NCI-H345 treated with DMSO at 0.1 percent for 48 hours (cell line): ENCODE results near the gene USP37.

Experiments
- DNase-seq: peaks from one replicate; lab custom pipeline; 2025; ENCODE audit not compliant: unreplicated experiment; lab: John Stamatoyannopoulos, UW

Gene USP37

DNA sequence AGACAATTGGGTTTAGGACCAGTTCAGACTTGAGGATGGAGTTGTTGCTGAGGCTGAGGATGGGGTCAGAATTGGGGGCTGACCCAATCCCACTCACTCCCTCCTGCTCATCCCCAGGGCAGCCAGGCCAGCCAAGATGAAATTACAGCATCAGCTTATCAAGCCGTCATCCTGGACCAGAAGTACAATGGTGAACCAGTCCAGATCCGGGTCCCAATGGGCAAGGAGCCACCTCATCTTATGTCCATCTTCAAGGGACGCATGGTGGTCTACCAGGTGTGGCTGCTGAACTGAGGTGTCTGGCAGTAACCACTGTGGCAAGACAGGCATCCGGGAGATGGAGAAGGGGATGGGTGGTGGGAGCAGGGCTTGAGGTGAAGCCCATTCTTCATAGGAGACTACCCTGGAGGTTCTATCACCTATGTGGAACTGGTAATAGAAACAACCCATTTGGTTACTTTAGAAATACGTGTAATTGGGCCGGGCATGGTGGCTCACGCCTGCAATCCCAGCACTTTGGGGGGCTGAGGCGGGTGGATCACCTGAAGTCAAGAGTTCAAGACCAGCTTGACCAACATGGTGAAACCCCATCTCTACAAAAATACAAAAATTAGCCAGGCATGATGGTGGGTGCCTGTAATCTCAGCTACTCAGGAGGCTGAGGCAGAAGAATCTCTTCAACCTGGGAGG lies 135.3 kb downstream of the USP37 start:
- DNase-seq, result no peak

DNA sequence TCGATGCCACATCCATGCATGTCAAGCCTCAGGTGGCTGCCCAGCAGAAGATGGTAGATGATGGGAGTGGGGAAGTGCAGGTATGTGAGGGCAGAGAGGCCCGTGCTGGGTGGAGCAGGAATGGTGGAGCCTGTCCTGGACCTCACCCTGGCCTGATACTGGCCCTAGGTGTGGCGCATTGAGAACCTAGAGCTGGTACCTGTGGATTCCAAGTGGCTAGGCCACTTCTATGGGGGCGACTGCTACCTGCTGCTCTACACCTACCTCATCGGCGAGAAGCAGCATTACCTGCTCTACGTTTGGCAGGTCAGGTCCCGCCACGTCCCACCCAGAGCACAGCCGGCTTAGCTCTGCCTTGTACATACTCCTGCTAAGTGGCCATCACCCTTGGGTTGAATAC lies 136.3 kb downstream of the USP37 start:
- no peak for DNase-seq

DNA sequence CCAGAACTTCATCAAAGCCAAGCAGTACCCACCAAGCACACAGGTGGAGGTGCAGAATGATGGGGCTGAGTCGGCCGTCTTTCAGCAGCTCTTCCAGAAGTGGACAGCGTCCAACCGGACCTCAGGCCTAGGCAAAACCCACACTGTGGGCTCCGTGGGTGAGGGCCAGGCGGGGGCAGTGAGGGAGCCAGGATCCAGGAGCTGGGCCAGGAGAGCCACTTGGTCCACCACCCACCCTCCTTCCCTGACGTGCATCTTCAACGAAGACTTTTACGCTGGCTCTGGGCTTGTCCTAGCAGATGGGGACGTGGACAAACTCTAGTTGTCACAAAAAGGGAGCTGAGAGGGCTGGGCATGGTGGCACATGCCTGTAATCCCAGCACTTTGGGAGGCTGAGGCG lies 137.4 kb downstream of the USP37 start:
- DNase-seq, result no peak

DNA sequence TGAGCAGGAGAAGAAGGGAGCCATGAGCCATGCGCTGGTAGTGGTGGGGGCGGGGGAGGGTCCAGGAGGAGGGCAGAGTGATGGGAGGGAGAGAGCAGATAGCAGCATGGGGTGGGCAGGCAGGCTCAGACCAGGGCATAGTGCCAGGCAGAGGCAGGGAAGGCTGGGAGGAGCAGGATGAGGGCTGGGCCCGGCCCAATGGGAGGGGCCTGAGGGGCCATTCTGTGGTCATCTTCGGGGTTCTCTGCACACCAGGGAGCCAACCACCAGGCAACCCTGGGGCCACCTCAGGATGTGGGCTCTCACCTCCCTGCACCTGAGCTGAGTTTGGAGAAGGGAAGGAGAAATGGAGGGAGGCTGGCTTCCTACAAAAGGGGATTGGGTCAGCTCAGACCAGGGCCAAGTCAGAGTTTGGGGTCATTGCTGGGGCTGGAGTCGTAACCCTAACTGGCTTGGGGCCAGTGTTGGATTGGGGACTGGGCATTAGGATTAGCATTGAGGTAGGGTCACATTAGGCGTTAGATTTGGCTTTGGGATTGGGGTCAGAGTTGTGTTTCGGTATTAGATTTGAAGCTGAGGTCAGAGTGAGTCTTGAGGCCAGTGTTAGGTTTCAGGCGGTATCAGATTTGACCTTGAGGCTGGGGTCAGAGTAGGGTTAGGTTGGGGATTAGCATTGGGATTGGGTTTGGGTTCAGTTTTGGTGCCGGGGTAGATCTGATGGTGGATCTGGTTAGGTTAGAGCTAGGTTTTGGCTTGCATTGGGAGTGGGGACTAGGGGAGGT lies 138.0 kb downstream of the USP37 start:
- DNase-seq, result no peak

DNA sequence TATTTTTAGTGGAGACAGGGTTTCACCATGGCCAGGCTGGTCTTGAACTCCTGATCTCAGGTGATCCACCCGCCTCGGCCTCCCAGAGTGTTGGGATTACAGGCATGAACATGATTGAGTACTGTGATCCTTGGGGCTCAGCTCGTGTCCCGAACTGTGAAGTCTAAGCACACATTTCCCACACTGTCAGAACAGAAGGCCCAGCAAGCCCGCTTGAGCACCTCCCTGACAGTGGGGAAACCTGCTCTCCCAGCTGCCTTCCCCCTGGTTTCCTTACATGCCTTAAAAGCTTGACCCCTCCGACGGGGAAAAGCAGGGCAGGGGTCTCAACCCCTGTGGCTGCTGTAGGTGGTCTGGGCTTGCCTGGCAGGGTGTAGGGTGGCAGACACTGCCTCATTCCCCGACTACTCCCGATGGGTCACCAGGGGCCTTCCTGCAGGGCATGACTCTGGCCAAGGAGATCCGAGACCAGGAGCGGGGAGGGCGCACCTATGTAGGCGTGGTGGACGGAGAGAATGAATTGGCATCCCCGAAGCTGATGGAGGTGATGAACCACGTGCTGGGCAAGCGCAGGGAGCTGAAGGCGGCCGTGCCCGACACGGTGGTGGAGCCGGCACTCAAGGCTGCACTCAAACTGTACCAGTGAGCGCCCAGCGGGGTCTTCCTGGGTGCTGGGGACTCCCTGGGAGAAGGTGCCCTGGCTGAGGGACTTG lies 139.1 kb downstream of the USP37 start:
- no peak for DNase-seq

DNA sequence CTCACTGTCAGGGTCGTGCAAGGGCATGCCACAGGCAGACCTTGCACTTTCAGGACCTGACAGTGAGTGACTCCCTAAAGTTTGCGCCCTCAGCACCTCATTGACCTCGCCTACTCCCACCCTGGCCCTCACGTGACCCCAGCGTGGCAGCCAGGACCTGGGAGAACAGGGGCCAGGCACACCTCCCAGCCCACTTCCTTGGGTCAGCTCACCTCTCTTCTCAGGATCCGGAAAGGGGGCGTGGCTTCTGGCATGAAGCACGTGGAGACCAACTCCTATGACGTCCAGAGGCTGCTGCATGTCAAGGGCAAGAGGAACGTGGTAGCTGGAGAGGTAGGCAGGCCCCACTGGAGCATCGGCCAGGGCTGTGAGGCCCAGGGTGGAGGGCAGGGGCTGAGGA lies 140.4 kb downstream of the USP37 start:
- DNase-seq, result no peak

DNA sequence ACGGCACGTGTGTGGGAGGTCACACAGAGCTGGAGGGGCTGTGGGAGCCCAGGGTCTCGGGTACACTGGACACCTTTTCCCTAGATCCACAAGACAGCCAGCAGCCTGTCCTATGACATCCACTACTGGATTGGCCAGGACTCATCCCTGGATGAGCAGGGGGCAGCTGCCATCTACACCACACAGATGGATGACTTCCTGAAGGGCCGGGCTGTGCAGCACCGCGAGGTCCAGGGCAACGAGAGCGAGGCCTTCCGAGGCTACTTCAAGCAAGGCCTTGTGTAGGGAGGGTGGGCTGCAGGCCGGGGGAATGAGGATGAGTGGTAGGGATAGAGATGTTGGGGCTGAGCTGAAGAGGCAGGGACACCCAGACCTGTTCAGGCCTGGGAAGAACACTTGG lies 142.6 kb downstream of the USP37 start:
- DNase-seq, result no peak

DNA sequence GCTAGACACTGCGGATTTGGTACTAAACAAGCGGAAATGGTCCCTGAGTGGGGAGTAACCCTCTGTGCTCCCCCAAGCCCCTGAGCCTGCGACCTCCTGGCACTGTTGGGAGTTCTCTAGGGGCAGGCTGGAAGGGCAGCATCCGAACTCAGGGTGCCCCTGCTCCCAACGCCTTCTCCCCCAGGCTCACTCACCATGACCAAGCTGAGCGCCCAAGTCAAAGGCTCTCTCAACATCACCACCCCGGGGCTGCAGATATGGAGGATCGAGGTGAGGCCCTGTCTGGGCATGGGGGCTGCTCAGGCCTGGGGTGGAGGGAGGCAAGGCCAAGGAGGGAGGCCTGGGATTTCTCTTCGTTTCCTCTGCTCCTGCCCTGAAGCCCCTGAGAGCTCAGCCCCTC lies 144.6 kb downstream of the USP37 start:
- DNase-seq, result no peak

DNA sequence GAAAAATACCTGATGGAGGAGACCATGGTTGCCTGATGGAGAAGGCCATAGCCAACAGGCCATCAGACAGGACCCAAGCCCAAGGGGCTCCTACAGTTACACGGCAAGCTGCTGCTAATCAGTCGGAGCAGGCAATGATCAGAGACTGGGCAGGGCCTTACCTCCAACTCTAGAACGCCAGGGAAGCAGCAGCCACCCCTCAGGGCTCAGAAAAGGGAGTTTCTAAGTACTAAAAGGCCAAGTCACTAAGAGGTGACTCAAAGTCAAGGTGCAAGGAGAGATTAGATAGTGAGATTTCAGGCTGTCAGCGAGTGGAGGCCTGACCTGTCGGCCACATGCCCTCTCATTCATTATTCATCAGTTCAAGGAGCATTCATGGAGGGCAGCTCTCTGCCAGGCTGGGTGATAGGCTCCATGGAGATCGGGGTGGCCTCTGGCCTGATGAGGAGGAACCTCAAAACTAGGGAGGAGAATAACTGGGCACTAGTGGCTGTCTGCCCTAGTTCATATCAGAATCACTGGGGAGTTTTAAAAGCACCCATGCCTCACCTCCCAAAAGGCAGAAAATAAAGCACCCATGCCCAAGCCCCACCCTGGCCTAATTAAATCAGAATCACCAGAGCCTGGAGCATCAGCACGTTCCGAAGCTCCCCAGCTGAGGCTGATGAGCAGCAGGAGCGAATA lies 145.6 kb downstream of the USP37 start:
- DNase-seq, result no peak

DNA sequence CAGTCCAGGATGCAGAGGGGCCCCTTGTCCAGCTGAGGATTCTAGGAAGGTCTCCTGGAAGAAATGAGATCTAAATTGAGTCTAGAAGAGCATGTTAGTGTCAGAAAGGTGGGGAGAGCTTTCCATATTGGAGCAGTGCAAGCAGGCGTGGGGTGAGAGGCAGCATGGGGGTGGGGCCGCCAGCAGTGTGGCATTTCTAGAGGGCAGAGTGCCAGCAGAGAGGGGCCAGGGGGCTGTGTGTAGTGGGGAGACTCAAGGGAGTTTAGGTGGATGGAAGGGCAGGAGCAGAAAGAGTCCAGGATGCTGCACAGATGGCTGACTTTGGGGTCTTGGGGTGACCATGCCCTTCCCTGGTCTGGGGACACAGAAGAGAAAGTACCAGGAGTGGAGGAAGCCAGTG lies 147.1 kb downstream of the USP37 start:
- DNase-seq, result no peak

DNA sequence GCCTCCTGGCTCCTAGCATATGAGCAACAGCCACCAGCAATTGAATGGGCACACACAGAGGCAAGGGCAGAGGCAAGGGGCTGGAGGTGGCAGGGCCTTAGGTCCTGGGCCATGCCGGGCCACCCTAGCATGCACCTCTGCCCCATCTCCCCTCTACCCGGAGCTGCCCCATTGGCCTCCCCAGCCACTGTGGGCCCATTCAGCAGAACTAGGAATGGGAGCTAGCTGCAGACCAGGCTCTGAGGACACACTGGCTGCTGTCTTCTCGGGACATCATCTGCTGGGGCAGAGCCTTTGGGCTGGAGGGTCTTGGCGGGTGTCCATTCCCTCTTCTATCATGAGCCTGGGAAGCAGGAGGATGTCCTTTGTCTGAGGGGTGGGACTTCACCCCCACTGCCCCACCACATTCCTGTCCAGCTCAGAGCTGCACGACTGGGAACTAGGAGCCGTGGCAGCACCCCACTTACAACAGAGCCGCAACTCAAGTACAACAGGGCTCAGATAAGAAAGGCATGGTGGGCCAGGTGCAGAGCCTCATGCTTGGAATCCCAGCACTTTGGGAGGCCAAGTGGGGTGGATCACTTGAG lies 148.4 kb downstream of the USP37 start:
- DNase-seq, result no peak

DNA sequence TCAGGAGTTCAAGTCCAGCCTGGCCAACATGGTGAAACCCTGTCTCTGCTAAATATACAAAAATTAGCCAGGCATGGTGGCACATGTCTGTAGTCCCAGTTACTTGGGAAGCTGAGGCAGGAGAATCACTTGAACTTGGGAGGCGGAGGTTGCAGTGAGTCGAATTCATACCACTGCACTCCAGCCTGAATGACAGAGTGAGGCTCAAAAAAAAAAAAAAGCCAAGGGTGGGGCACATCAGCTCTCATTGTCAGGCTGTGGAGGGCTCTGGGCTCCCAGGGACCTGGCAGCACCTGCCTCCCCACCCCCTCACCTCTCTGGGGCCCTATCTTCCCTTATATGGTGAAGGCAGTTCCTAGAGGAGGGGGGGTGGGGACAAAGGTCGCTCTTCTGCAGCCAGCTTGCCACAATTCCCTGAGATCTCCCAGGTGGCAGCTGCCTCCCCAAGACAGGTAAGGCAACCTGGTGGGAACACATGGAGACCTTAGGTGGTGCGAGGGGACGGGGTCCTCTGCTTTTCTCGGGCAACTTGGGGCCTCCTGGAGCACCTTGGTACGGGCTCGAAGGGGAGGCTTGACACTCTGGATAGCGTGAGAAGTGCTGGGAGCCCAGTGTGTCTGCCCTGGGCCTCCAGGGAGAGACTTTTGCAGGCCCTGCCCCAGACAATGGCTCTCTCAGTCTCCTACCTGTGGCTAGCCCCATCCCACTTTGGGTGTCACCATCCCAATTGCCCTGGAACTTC lies 149.3 kb downstream of the USP37 start, which contains the start of gene VIL1:
TSS of gene VIL1 (plus strand) at position 407 of the 742 bp plus-strand sequence. CDS start 4,656 bp downstream, outside the sequence.
- no peak for DNase-seq

DNA sequence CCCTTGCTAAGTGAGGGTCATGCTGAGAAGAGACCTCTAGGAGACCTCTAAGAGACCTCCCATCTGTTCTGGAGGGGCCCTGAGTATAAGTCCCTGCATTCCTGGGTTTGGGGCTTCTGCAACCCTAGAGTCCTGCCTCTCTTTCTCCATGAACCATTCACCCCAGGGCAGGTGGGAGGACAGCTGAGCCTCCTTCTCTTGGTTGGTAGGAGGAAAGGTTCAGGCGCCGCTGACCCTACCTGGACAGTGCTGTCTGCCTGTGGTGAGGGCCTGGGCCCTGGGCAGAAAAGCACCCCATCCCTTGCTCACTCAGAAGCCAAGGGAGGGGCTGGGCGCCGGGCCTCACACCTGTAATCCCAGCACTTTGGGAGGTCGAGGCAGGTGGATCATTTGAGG lies 149.8 kb downstream of the USP37 start:
- no peak for DNase-seq

DNA sequence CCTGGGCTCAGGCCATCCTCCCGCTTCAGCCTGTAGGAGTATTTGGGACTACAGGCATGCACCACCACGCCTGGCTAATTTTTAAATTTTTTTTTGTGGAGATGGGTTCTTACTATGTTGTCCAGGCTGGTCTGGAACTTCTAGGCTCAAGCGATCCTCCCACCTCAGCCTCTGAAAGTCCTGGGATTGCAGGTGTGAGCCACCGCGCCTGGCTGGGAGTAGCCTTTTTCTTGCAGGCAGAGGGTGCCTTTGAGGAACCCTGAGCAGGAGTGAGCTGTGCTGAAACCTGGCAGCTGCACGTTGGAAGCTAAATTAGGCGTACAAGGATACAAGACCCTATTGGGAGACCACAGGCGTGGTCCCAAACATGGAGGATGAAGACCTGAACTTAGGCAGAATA lies 160.4 kb downstream of the USP37 start:
- DNase-seq, result no peak

DNA sequence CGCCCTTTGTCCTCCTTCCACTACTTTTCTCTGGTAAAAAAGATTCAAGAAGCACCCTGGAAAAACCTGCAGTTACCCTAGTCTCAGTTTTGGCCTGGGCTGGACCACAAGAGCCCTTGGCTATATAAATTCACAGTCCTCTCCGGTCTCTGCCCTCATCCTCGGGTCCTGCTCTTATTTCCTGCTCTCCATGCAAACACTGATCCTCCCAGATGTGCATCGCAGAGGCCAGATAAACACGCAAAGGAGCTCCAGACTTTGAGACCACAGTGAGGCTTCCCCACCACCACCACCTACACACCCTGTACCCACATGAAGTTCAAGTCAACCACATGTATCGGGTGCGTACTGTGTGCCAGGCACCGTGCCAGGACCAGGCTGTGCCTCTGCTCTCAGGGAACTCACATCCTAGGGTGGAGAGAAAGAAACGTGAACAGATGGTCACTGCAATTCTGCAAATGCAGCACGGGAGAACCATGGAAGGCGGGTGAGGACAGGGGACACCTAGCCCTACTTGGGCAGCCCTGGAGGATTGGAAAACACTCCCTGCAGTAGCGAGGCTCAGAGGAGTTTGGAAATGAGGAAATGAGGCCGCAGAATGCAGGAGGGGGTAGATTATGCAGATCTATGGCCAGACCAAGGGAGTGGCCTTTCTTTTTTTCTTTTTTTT lies 161.1 kb downstream of the USP37 start:
- no peak for DNase-seq

DNA sequence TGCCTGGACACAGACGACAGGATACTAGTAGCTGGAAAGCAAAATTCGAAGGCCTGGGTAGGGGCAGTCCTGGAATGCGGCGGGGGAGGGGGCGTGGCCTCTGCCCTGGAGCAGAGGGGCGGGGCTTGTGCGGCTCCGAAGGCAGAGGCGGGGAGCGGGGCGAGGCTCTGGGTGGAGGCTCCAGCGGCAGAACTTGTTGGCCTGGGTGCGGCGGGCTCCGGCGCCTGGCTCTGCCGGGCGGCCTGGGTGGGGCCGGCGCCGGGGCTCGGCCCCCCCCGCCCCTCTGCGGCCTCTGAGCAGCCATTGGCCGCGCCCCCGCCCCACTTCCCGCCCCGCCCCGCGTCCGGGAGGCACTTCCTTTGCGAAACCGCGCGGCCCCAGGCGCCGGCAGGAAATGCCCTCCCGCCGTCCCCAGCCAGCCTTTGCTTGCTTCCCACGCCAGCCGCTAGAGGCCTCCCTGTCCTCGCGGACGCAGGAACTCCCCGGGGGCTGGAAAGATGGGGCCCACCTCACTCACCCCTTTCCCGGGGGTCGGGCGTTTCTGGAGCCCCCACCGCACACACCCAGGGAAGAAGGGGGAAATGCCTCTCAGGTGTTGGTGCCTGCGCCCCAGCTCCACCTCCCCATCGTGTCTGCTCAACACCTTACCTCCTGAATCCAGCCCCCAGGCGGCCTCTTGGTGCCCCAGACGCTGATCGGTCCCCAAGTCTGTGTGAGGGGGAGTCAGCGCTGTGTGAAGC lies 161.8 kb downstream of the USP37 start:
- DNase-seq, result peak; percentile 87

DNA sequence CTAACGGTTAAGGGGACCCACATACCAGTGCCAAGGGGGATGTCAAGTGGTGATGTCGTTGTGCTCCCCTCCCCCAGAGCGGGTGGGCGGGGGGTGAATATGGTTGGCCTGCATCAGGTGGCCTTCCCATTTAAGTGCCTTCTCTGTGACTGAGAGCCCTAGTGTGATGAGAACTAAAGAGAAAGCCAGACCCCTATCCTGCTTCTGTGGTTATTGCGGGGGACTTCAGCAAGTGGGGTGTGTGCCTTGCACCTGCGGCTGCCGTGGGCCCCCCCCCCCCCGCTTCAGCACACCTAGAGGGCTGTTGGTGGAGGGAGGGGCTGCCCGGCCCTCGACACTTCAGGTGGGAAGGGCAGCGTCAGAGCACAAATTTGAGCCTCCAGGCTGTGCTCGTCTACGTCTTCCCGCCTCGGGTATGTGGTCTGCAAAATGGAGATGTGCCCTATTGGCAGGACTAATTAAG lies 162.4 kb downstream of the USP37 start:
- no peak for DNase-seq

DNA sequence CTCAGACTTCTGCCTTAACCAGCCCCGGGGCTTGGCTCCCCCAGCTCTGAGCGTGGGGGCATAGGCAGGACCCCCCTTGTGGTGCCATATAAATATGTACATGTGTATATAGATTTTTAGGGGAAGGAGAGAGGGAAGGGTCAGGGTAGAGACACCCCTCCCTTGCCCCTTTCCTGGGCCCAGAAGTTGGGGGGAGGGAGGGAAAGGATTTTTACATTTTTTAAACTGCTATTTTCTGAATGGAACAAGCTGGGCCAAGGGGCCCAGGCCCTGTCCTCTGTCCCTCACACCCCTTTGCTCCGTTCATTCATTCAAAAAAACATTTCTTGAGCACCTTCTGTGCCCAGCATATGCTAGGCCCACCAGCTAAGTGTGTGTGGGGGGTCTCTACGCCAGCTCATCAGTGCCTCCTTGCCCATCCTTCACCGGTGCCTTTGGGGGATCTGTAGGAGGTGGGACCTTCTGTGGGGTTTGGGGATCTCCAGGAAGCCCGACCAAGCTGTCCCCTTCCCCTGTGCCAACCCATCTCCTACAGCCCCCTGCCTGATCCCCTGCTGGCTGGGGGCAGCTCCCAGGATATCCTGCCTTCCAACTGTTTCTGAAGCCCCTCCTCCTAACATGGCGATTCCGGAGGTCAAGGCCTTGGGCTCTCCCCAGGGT lies 162.9 kb downstream of the USP37 start:
- no peak for DNase-seq
